Measurements from ENCODE around the gene MPC1L.

Gene MPC1L

DNA sequence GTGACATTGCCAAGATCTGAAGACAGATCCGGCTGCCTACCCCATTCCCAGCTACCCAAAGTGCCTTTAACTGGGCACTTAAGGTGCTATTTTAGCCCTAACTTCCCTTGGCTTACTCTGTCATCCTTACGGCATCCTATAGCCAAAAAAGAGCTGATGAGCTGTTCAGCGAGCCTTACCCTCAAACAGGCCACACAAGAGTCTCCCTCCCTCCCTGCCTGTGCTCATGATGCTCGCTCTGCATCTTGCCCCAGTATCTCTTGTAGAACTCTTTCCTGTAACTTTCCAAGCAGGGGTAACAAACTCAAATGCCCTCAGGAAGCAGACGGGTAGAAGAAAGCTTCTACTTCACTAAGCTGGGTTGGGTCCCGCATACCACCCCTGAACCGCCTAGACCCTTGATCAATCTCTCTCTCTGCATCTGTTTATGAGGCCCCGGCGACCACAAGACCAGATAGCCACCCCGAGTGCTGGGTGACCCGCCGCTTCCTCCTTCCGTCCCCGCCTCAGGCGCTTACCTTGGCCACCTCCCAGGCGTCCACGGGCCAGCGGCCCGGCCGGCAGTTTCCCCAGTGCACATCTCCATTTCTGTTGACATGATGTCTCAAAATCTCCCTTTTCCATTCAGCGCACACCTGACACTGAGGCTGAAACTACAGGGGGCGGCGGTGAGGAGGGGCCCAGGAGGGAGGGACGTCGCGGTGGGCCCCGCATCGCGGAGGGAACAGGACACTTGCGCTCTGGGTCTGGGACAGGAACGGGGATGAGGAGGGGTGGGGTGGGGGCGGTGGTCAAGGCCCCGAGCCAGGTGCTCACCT, 23.5 kb downstream of the MPC1L start:
- peak; percentile 57 for ATAC-seq
- TF ChIP-seq ZFP30 (CRISPR knock-in tag; IDR thresholded peaks at IDR 0.05), result no peak
- TF ChIP-seq ESRRG (CRISPR knock-in tag; IDR thresholded peaks at IDR 0.05), result no peak
- TF ChIP-seq CSDC2 (CRISPR knock-in tag; IDR thresholded peaks at IDR 0.05), result no peak
- TF ChIP-seq SNAI2 (CRISPR knock-in tag; IDR thresholded peaks at IDR 0.05), result no peak
- TF ChIP-seq CREB5 (CRISPR knock-in tag; IDR thresholded peaks at IDR 0.05; ENCODE audit: low read depth), result no peak
- no peak for TF ChIP-seq TOX (CRISPR knock-in tag; IDR thresholded peaks at IDR 0.05; ENCODE audit: borderline replicate concordance)
- TF ChIP-seq GLIS3 (CRISPR knock-in tag; IDR thresholded peaks at IDR 0.05), result no peak

GRCh38 chrX:40647307-40648197, 24.3 kb downstream of the MPC1L start, which contains the start of gene CXorf38:
Gene CXorf38 (minus strand): TSS chrX:40647561. CDS start chrX:40647520, 41 bp downstream.
- peak; percentile 86 for ATAC-seq

DNA sequence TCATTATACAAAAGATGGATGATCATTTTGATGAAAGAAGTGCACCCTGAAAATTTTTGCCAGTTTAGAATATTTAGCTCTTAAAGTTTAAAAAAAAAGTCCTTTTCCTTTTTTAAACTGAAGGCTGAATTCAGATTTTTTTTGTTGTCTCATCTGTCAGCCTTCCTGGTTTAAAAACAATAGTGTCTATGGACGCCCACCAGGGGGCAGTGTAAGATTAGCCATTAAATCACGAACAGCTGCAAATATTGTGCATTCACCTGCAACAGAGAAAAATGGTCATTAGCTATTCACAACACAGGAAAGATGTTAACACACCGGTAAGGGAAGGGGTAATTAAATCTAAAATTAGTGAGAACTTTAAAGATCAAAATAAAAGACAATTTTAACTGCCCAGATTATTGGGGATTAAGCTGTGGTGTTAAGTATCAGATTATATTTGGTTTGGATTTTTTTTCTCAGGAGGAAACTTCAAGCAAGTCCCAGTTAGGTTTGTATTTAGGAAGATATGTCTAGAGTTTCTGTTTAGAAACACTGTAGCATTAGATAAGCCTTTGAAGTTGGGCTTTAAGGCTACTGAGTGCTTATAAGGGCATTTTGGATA, 28.5 kb downstream of the MPC1L start:
- TF ChIP-seq CSDC2 (CRISPR knock-in tag; IDR thresholded peaks at IDR 0.05) (no peak), BACH2 (CRISPR knock-in tag; IDR thresholded peaks at IDR 0.05; ENCODE audit: borderline replicate concordance) (no peak), ZNF70 (CRISPR knock-in tag; IDR thresholded peaks at IDR 0.05) (no peak), PPARA (CRISPR knock-in tag; IDR thresholded peaks at IDR 0.05; ENCODE audit: borderline replicate concordance) (no peak), POU6F1 (CRISPR knock-in tag; IDR thresholded peaks at IDR 0.05; ENCODE audit: borderline replicate concordance, low read depth) (no peak), ISL1 (CRISPR knock-in tag; IDR thresholded peaks at IDR 0.05) (no peak)
- ATAC-seq, result peak; percentile 17; the same call in 1 of the 3 replicates

More at GRCh38 chrX:40647307-40648197, 24.3 kb downstream of the MPC1L start, which contains the start of gene CXorf38:
- TF ChIP-seq GLIS3 (CRISPR knock-in tag; IDR thresholded peaks at IDR 0.05) (0 out of 2 replicates have a peak, but pooled peaks have one; percentile 30), ISL1 (CRISPR knock-in tag; IDR thresholded peaks at IDR 0.05) (no peak)

DNA sequence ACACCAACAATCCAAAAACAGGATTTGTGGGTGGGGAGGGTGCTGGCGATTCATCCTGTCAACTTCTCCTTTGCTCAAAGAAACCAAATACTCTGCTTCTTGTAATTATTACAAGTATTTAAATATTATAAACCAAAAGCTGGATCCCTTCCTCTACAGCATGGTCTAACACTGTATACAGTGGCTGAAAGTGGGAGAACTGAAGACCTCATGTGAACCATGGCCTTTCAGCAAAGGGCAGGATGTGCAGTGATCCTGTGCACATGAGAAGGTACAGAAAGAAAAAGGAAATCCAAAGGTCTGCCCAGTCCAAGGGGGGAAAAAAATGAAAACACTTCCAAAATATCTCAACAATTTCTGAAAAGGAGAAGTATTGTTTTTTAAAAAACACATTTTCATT, 29.4 kb downstream of the MPC1L start:
- TF ChIP-seq ZNF565 (CRISPR knock-in tag; conservative IDR thresholded peaks at IDR 0.05; ENCODE audit: low read depth) (no peak), ESRRG (CRISPR knock-in tag; IDR thresholded peaks at IDR 0.05) (no peak), ARNTL (CRISPR knock-in tag; IDR thresholded peaks at IDR 0.05; ENCODE audit: borderline replicate concordance, low read depth) (no peak), ZFP30 (CRISPR knock-in tag; IDR thresholded peaks at IDR 0.05) (no peak)
- ATAC-seq, result no peak

DNA sequence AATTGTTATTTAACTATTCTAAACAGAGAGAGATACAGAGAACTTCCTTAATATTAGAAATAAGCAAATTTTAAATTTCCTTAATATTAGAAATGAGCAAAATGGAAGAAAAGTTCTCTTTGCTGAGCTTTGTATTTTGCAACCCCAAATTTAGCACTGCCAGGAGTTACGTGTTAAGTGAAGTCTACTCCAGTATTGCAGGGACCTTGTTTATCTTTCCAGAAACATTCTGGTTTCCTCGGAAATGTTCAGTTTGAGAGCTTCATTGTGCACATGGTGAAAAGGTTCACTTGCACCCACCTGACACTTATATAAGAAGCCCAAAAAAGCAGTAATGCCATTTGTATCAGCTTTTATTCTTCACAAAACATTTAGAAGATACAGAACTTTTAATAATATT, 30.3 kb downstream of the MPC1L start:
- no peak for ATAC-seq
- TF ChIP-seq CSRNP3 (CRISPR knock-in tag; IDR thresholded peaks at IDR 0.05), result no peak
- no peak for TF ChIP-seq PATZ1 (CRISPR knock-in tag; IDR thresholded peaks at IDR 0.05; ENCODE audit: borderline replicate concordance)
- no peak for TF ChIP-seq ISL1 (CRISPR knock-in tag; IDR thresholded peaks at IDR 0.05)
- TF ChIP-seq TSHZ2 (CRISPR knock-in tag; IDR thresholded peaks at IDR 0.05), result no peak
- no peak for TF ChIP-seq ZNF70 (CRISPR knock-in tag; IDR thresholded peaks at IDR 0.05)
- TF ChIP-seq CSDC2 (CRISPR knock-in tag; IDR thresholded peaks at IDR 0.05), result no peak
- TF ChIP-seq ZNF565 (CRISPR knock-in tag; conservative IDR thresholded peaks at IDR 0.05; ENCODE audit: low read depth), result no peak
- TF ChIP-seq ZFP30 (CRISPR knock-in tag; IDR thresholded peaks at IDR 0.05), result no peak
- no peak for TF ChIP-seq ARNTL (CRISPR knock-in tag; IDR thresholded peaks at IDR 0.05; ENCODE audit: borderline replicate concordance, low read depth)
- no peak for TF ChIP-seq OSR1 (CRISPR knock-in tag; IDR thresholded peaks at IDR 0.05)
- TF ChIP-seq ZFP3 (CRISPR knock-in tag; IDR thresholded peaks at IDR 0.05), result no peak
- no peak for TF ChIP-seq CREB5 (CRISPR knock-in tag; IDR thresholded peaks at IDR 0.05; ENCODE audit: low read depth)
